ENCODE measurements around the gene HTT. TPM values are rescaled to one million over a fixed set of nuclear protein-coding genes. Genes with fewer than 3 reads are reported as not detected.

HTT gene
- polyA plus RNA-seq, 1 donor (not counting 4 experiments of a cell fraction or from before 2014, with no cell fraction given): 16.2 TPM

- Histone ChIP-seq H3K9me3 (ENCODE audit: control insufficient read depth, low read depth, low read length) (no peaks in the 10 kb centered on the region), H3K36me3 (ENCODE audit: control insufficient read depth in 2 of 2, extremely low read depth in 1 of 2, insufficient read depth in 2 of 2, low read length in 2 of 2) (peaks cover 38 to 42% of the 10 kb centered on the region in 2 experiments), H4K20me1 (ENCODE audit: control insufficient read depth, extremely low read depth, insufficient read depth, low read length) (no peaks in the 10 kb centered on the region), H2AFZ (ENCODE audit: control insufficient read depth, low read length) (no peak overlapping the region), H3K9me1 (ENCODE audit: control insufficient read depth, extremely low read depth, insufficient read depth, low read length) (no peaks in the 10 kb centered on the region), H3K4me2 (ENCODE audit: control insufficient read depth, extremely low read depth, insufficient read depth, low read depth, low read length) (no peak overlapping the region), H3K9ac (ENCODE audit: control insufficient read depth, extremely low read depth, insufficient read depth, low read length) (no peak overlapping the region), H3K27me3 (ENCODE audit: control insufficient read depth, extremely low read depth, insufficient read depth, low read length) (no peaks in the 10 kb centered on the region), H3K4me3 (ENCODE audit: control insufficient read depth in 2 of 3, extremely low read depth in 1 of 3, insufficient read depth in 2 of 3, low read depth in 1 of 3, low read length in 3 of 3) (no peak overlapping the region), H3K4me1 (ENCODE audit: control insufficient read depth, extremely low read depth, insufficient read depth, low read length) (no peaks in the 10 kb centered on the region), H3K27ac (ENCODE audit: control insufficient read depth, insufficient read depth, low read length) (no peak overlapping the region), H3K79me2 (ENCODE audit: control insufficient read depth, insufficient read depth, low read length) (no peaks in the 10 kb centered on the region)
- dilution Hi-C loops (cut with MboI; ENCODE audit: extremely low pct_ligation_motif_present, low sequenced_read_pairs): no loop called here
- no peak for TF ChIP-seq CTCF (optimal IDR thresholded peaks at IDR 0.05 in 1 of 3, IDR thresholded peaks at IDR 0.05 in 1 of 3, conservative IDR thresholded peaks at IDR 0.05 in 1 of 3; ENCODE audit: extremely low read depth in 1 of 3, insufficient read depth in 2 of 3, low read length in 3 of 3)
- no peak for TF ChIP-seq EZH2 (IDR thresholded peaks at IDR 0.05; ENCODE audit: low read length)
- DNase-seq (ENCODE audit: low read depth, low spot score): no peak
- FAIRE-seq: no peak
Observed at GRCh38 chr4:3229964-3230363, 155.5 kb downstream of the HTT start.

GRCh38 chr4:3231471-3231870 is 157.0 kb downstream of the HTT start:
- DNase-seq (ENCODE audit: low read depth, low spot score) (no peak), FAIRE-seq (no peak)
- Histone ChIP-seq H3K4me1 (ENCODE audit: control insufficient read depth, extremely low read depth, insufficient read depth, low read length) (no peaks in the 10 kb centered on the region), H3K9ac (ENCODE audit: control insufficient read depth, extremely low read depth, insufficient read depth, low read length) (no peak overlapping the region), H3K4me2 (ENCODE audit: control insufficient read depth, extremely low read depth, insufficient read depth, low read depth, low read length) (no peak overlapping the region), H3K4me3 (ENCODE audit: control insufficient read depth in 2 of 3, extremely low read depth in 1 of 3, insufficient read depth in 2 of 3, low read depth in 1 of 3, low read length in 3 of 3) (no peak overlapping the region), H3K9me3 (ENCODE audit: control insufficient read depth, low read depth, low read length) (no peaks in the 10 kb centered on the region), H3K27ac (ENCODE audit: control insufficient read depth, insufficient read depth, low read length) (no peak overlapping the region), H3K27me3 (ENCODE audit: control insufficient read depth, extremely low read depth, insufficient read depth, low read length) (no peaks in the 10 kb centered on the region), H4K20me1 (ENCODE audit: control insufficient read depth, extremely low read depth, insufficient read depth, low read length) (no peaks in the 10 kb centered on the region), H3K9me1 (ENCODE audit: control insufficient read depth, extremely low read depth, insufficient read depth, low read length) (no peaks in the 10 kb centered on the region), H2AFZ (ENCODE audit: control insufficient read depth, low read length) (no peak overlapping the region), H3K36me3 (ENCODE audit: control insufficient read depth in 2 of 2, extremely low read depth in 1 of 2, insufficient read depth in 2 of 2, low read length in 2 of 2) (peaks cover 42 to 43% of the 10 kb centered on the region in 2 experiments), H3K79me2 (ENCODE audit: control insufficient read depth, insufficient read depth, low read length) (no peaks in the 10 kb centered on the region)
- TF ChIP-seq EZH2 (IDR thresholded peaks at IDR 0.05; ENCODE audit: low read length) (no peak), CTCF (optimal IDR thresholded peaks at IDR 0.05 in 1 of 3, IDR thresholded peaks at IDR 0.05 in 1 of 3, conservative IDR thresholded peaks at IDR 0.05 in 1 of 3; ENCODE audit: extremely low read depth in 1 of 3, insufficient read depth in 2 of 3, low read length in 3 of 3) (no peak)
- dilution Hi-C loops (cut with MboI; ENCODE audit: extremely low pct_ligation_motif_present, low sequenced_read_pairs): no loop called here
